ENCODE measurements around the gene MEIOC. TPM values are rescaled to one million over a fixed set of nuclear protein-coding genes. Genes with fewer than 3 reads are reported as not detected.

Gene MEIOC
- total and polyA plus RNA-seq, 2 donors (not counting 1 experiment from before 2014, with no cell fraction given), result 0.12 TPM; not detected in 1

- ChIA-PET CTCF (interaction anchor here (0.7 kb wide), 1 partner anchor 10 kb away, joined by 5 read pairs; no protein-coding TSS in a partner anchor), POLR2A (no interaction called here)
- Histone ChIP-seq H3K27me3 (replicated peaks in 1 of 4; ENCODE audit: control extremely low read depth in 1 of 4, control insufficient read depth in 3 of 4, insufficient read depth in 4 of 4, low read length in 3 of 4) (peaks cover 0 to 32% (median 17%) of the 10 kb centered on the region in 4 experiments), H3K36me3 (replicated peaks in 1 of 2; ENCODE audit: control extremely low read depth in 1 of 2, control insufficient read depth in 1 of 2, extremely low read depth in 1 of 2, insufficient read depth in 2 of 2, low read length in 1 of 2) (no peaks in the 10 kb centered on the region), H3K9ac (ENCODE audit: low read length) (no peak overlapping the region), H3K9me3 (ENCODE audit: control extremely low read depth in 1 of 3, control insufficient read depth in 2 of 3, insufficient read depth in 1 of 3, low read length in 2 of 3) (peaks cover 0 to 25% (median 0%) of the 10 kb centered on the region in 3 donors), H3K79me2 (ENCODE audit: control insufficient read depth, insufficient read depth, low read length) (no peaks in the 10 kb centered on the region), H3K4me1 (ENCODE audit: control insufficient read depth in 2 of 2, insufficient read depth in 2 of 2, low read length in 2 of 2) (peaks cover 3 to 13% of the 10 kb centered on the region in 2 donors), H2AFZ (ENCODE audit: insufficient read depth, low read depth, low read length, poor library complexity, severe bottlenecking) (no peak overlapping the region), H3K27ac (ENCODE audit: low read length in 2 of 2) (no peak overlapping the region), H3K4me2 (replicated peaks; ENCODE audit: low read depth, low read length, poor library complexity, severe bottlenecking) (no peak overlapping the region), H4K20me1 (ENCODE audit: control insufficient read depth, insufficient read depth, low read length, poor library complexity, severe bottlenecking) (no peaks in the 10 kb centered on the region), H3K4me3 (ENCODE audit: control extremely low read depth in 1 of 5, extremely low read depth in 1 of 5, insufficient read depth in 1 of 5, low read depth in 2 of 5, low read length in 4 of 5) (no peak overlapping the region)
- TF ChIP-seq EZH2 (IDR thresholded peaks at IDR 0.05; ENCODE audit: borderline replicate concordance, insufficient read depth, low read depth, low read length, poor library complexity, severe bottlenecking) (no peak), CTCF (IDR thresholded peaks at IDR 0.05) (no peak)
- intact Hi-C loops (cut with micrococcal nuclease), result no loop called here
- WGBS (ENCODE audit: insufficient coverage), result no CpG with 5 or more reads among the region's 1 CpG
- H3K9me3 Mint-ChIP-seq (ENCODE audit: insufficient read depth), result peaks cover 2% of the 10 kb centered on the region
- DNase-seq, result no peak
- H3K27ac Mint-ChIP-seq, result no peak overlapping the region
- H3K4me3 Mint-ChIP-seq, result no peak overlapping the region
- ATAC-seq (ENCODE audit: low read depth), result no peak
- peaks cover 32% of the 10 kb centered on the region for H3K27me3 Mint-ChIP-seq
- H3K4me1 Mint-ChIP-seq, result peaks cover 5% of the 10 kb centered on the region
These were observed 2.3 kb upstream of the MEIOC start for GRCh38 chr17:44653954-44654353.

- peaks cover 3% of the 10 kb centered on the region in 2 donors for H3K4me1 ChIP-seq (ENCODE audit: control insufficient read depth in 2 of 2, insufficient read depth in 2 of 2, low read length in 2 of 2)
- H3K27ac ChIP-seq (ENCODE audit: low read length in 2 of 2), result no peak overlapping the region
- TF ChIP-seq EZH2 (IDR thresholded peaks at IDR 0.05; ENCODE audit: borderline replicate concordance, insufficient read depth, low read depth, low read length, poor library complexity, severe bottlenecking) (no peak), CTCF (IDR thresholded peaks at IDR 0.05) (no peak)
- H3K36me3 ChIP-seq (replicated peaks in 1 of 2; ENCODE audit: control extremely low read depth in 1 of 2, control insufficient read depth in 1 of 2, extremely low read depth in 1 of 2, insufficient read depth in 2 of 2, low read length in 1 of 2), result no peaks in the 10 kb centered on the region
- H3K27me3 ChIP-seq (replicated peaks in 1 of 4; ENCODE audit: control extremely low read depth in 1 of 4, control insufficient read depth in 3 of 4, insufficient read depth in 4 of 4, low read length in 3 of 4), result peaks cover 0 to 7% (median 5%) of the 10 kb centered on the region in 4 experiments
- no peak overlapping the region for H2AFZ ChIP-seq (ENCODE audit: insufficient read depth, low read depth, low read length, poor library complexity, severe bottlenecking)
- no peak overlapping the region for H3K4me3 ChIP-seq (ENCODE audit: control extremely low read depth in 1 of 5, extremely low read depth in 1 of 5, insufficient read depth in 1 of 5, low read depth in 2 of 5, low read length in 4 of 5)
- Mint-ChIP-seq H3K27ac (no peak overlapping the region), H3K27me3 (peaks cover 4% of the 10 kb centered on the region), H3K4me3 (no peak overlapping the region), H3K9me3 (ENCODE audit: insufficient read depth) (no peaks in the 10 kb centered on the region), H3K4me1 (peaks cover 3% of the 10 kb centered on the region)
- H3K9ac ChIP-seq (ENCODE audit: low read length), result no peak overlapping the region
- ATAC-seq (ENCODE audit: low read depth), result no peak
- no peak for DNase-seq
- H3K4me2 ChIP-seq (replicated peaks; ENCODE audit: low read depth, low read length, poor library complexity, severe bottlenecking), result no peak overlapping the region
- ChIA-PET POLR2A (no interaction called here), CTCF (no interaction called here)
- no peaks in the 10 kb centered on the region for H4K20me1 ChIP-seq (ENCODE audit: control insufficient read depth, insufficient read depth, low read length, poor library complexity, severe bottlenecking)
- no peaks in the 10 kb centered on the region for H3K79me2 ChIP-seq (ENCODE audit: control insufficient read depth, insufficient read depth, low read length)
- intact Hi-C loops (cut with micrococcal nuclease), result no loop called here
- H3K9me3 ChIP-seq (ENCODE audit: control extremely low read depth in 1 of 3, control insufficient read depth in 2 of 3, insufficient read depth in 1 of 3, low read length in 2 of 3), result peaks cover 0 to 3% (median 0%) of the 10 kb centered on the region in 3 donors
- WGBS (ENCODE audit: insufficient coverage), result no CpG with 5 or more reads among the region's 2 CpGs
These were observed 5.6 kb downstream of the MEIOC start for GRCh38 chr17:44661835-44662234.

Measured in B cell (primary cell).